ENCODE results near the gene ASPA.
A peak's percentile ranks its signal among the peaks of the same experiment; 100 is the strongest.

ASPA gene

GRCh38 chr17:3542410-3543088 lies 66.8 kb downstream of the ASPA start:
- H3K9me3 ChIP-seq (ENCODE audit: control extremely low read depth in 1 of 5, control insufficient read depth in 4 of 5, insufficient read depth in 2 of 5, low read depth in 1 of 5, low read length in 4 of 5), result no peaks in the 10 kb centered on the region
- H3K4me1 ChIP-seq (ENCODE audit: control extremely low read depth in 1 of 4, control insufficient read depth in 4 of 4, insufficient read depth in 4 of 4, low read length in 3 of 4), result peaks cover 0 to 5% (median 0%) of the 10 kb centered on the region in 4 experiments
- DNase-seq, result no peak
- H3K36me3 ChIP-seq (ENCODE audit: control insufficient read depth in 4 of 4, insufficient read depth in 4 of 4, low read length in 3 of 4), result no peaks in the 10 kb centered on the region
- 90% methylated on average over 14 of the region's 16 CpGs for WGBS (ENCODE audit: insufficient coverage)
- no peaks in the 10 kb centered on the region for H3K27me3 ChIP-seq (replicated peaks in 2 of 5; ENCODE audit: control insufficient read depth in 4 of 5, insufficient read depth in 5 of 5, low read length in 4 of 5)
- CTCF ChIA-PET, result no interaction called here
- no peak overlapping the region for H3K4me3 ChIP-seq (ENCODE audit: control insufficient read depth in 1 of 7, extremely low read depth in 1 of 7, insufficient read depth in 4 of 7, low read depth in 2 of 7, low read length in 6 of 7)
- no peak overlapping the region for H3K27ac ChIP-seq (ENCODE audit: insufficient read depth in 1 of 2, low read depth in 1 of 2, low read length in 2 of 2, poor library complexity in 1 of 2, severe bottlenecking in 2 of 2)
- POLR2A ChIA-PET, result no interaction called here

- Histone ChIP-seq H3K27ac (ENCODE audit: insufficient read depth in 1 of 2, low read depth in 1 of 2, low read length in 2 of 2, poor library complexity in 1 of 2, severe bottlenecking in 2 of 2) (no peak overlapping the region), H3K4me3 (ENCODE audit: control insufficient read depth in 1 of 7, extremely low read depth in 1 of 7, insufficient read depth in 4 of 7, low read depth in 2 of 7, low read length in 6 of 7) (no peak overlapping the region), H3K9me3 (ENCODE audit: control extremely low read depth in 1 of 5, control insufficient read depth in 4 of 5, insufficient read depth in 2 of 5, low read depth in 1 of 5, low read length in 4 of 5) (no peaks in the 10 kb centered on the region), H3K27me3 (replicated peaks in 2 of 5; ENCODE audit: control insufficient read depth in 4 of 5, insufficient read depth in 5 of 5, low read length in 4 of 5) (no peaks in the 10 kb centered on the region), H3K36me3 (ENCODE audit: control insufficient read depth in 4 of 4, insufficient read depth in 4 of 4, low read length in 3 of 4) (no peaks in the 10 kb centered on the region), H3K4me1 (ENCODE audit: control extremely low read depth in 1 of 4, control insufficient read depth in 4 of 4, insufficient read depth in 4 of 4, low read length in 3 of 4) (peaks cover 0 to 5% (median 0%) of the 10 kb centered on the region in 4 experiments)
- WGBS (ENCODE audit: insufficient coverage), result 94% methylated on average over 10 of the region's 10 CpGs
- ChIA-PET CTCF (no interaction called here), POLR2A (no interaction called here)
- DNase-seq, result no peak
These were observed 67.7 kb downstream of the ASPA start for GRCh38 chr17:3543453-3543852.

GRCh38 chr17:3544365-3544764 lies 68.6 kb downstream of the ASPA start:
- DNase-seq, result no peak
- Histone ChIP-seq H3K4me1 (ENCODE audit: control extremely low read depth in 1 of 4, control insufficient read depth in 4 of 4, insufficient read depth in 4 of 4, low read length in 3 of 4) (peaks cover 0 to 5% (median 0%) of the 10 kb centered on the region in 4 experiments), H3K27me3 (replicated peaks in 2 of 5; ENCODE audit: control insufficient read depth in 4 of 5, insufficient read depth in 5 of 5, low read length in 4 of 5) (no peaks in the 10 kb centered on the region), H3K36me3 (ENCODE audit: control insufficient read depth in 4 of 4, insufficient read depth in 4 of 4, low read length in 3 of 4) (no peaks in the 10 kb centered on the region), H3K27ac (ENCODE audit: insufficient read depth in 1 of 2, low read depth in 1 of 2, low read length in 2 of 2, poor library complexity in 1 of 2, severe bottlenecking in 2 of 2) (no peak overlapping the region), H3K9me3 (ENCODE audit: control extremely low read depth in 1 of 5, control insufficient read depth in 4 of 5, insufficient read depth in 2 of 5, low read depth in 1 of 5, low read length in 4 of 5) (no peaks in the 10 kb centered on the region), H3K4me3 (ENCODE audit: control insufficient read depth in 1 of 7, extremely low read depth in 1 of 7, insufficient read depth in 4 of 7, low read depth in 2 of 7, low read length in 6 of 7) (no peak overlapping the region)
- WGBS (ENCODE audit: insufficient coverage), result no CpG with 5 or more reads among the region's 5 CpGs
- CTCF ChIA-PET, result no interaction called here
- POLR2A ChIA-PET, result no interaction called here

GRCh38 chr17:3545151-3545550 lies 69.4 kb downstream of the ASPA start:
- CTCF ChIA-PET, result no interaction called here
- WGBS (ENCODE audit: insufficient coverage), result 85% methylated on average over 8 of the region's 9 CpGs
- POLR2A ChIA-PET, result no interaction called here
- Histone ChIP-seq H3K4me1 (ENCODE audit: control extremely low read depth in 1 of 4, control insufficient read depth in 4 of 4, insufficient read depth in 4 of 4, low read length in 3 of 4) (peaks cover 0 to 3% (median 0%) of the 10 kb centered on the region in 4 experiments), H3K4me3 (ENCODE audit: control insufficient read depth in 1 of 7, extremely low read depth in 1 of 7, insufficient read depth in 4 of 7, low read depth in 2 of 7, low read length in 6 of 7) (no peak overlapping the region), H3K27ac (ENCODE audit: insufficient read depth in 1 of 2, low read depth in 1 of 2, low read length in 2 of 2, poor library complexity in 1 of 2, severe bottlenecking in 2 of 2) (no peak overlapping the region), H3K27me3 (replicated peaks in 2 of 5; ENCODE audit: control insufficient read depth in 4 of 5, insufficient read depth in 5 of 5, low read length in 4 of 5) (no peaks in the 10 kb centered on the region), H3K9me3 (ENCODE audit: control extremely low read depth in 1 of 5, control insufficient read depth in 4 of 5, insufficient read depth in 2 of 5, low read depth in 1 of 5, low read length in 4 of 5) (no peaks in the 10 kb centered on the region), H3K36me3 (ENCODE audit: control insufficient read depth in 4 of 4, insufficient read depth in 4 of 4, low read length in 3 of 4) (no peaks in the 10 kb centered on the region)
- DNase-seq, result no peak

GRCh38 chr17:3546521-3546920 lies 70.7 kb downstream of the ASPA start:
- WGBS (ENCODE audit: insufficient coverage), result 88% methylated on average over 1 of the region's 5 CpGs
- Histone ChIP-seq H3K27ac (ENCODE audit: insufficient read depth in 1 of 2, low read depth in 1 of 2, low read length in 2 of 2, poor library complexity in 1 of 2, severe bottlenecking in 2 of 2) (no peak overlapping the region), H3K36me3 (ENCODE audit: control insufficient read depth in 4 of 4, insufficient read depth in 4 of 4, low read length in 3 of 4) (no peaks in the 10 kb centered on the region), H3K4me3 (ENCODE audit: control insufficient read depth in 1 of 7, extremely low read depth in 1 of 7, insufficient read depth in 4 of 7, low read depth in 2 of 7, low read length in 6 of 7) (no peak overlapping the region), H3K4me1 (ENCODE audit: control extremely low read depth in 1 of 4, control insufficient read depth in 4 of 4, insufficient read depth in 4 of 4, low read length in 3 of 4) (no peaks in the 10 kb centered on the region), H3K9me3 (ENCODE audit: control extremely low read depth in 1 of 5, control insufficient read depth in 4 of 5, insufficient read depth in 2 of 5, low read depth in 1 of 5, low read length in 4 of 5) (no peaks in the 10 kb centered on the region), H3K27me3 (replicated peaks in 2 of 5; ENCODE audit: control insufficient read depth in 4 of 5, insufficient read depth in 5 of 5, low read length in 4 of 5) (no peaks in the 10 kb centered on the region)
- no peak for DNase-seq
- ChIA-PET CTCF (interaction anchor here (1.3 kb wide), 1 partner anchor 9 kb away, joined by 3 read pairs; no protein-coding TSS in a partner anchor), POLR2A (no interaction called here)

GRCh38 chr17:3546997-3547396 lies 71.2 kb downstream of the ASPA start:
- Histone ChIP-seq H3K27me3 (replicated peaks in 2 of 5; ENCODE audit: control insufficient read depth in 4 of 5, insufficient read depth in 5 of 5, low read length in 4 of 5) (no peaks in the 10 kb centered on the region), H3K9me3 (ENCODE audit: control extremely low read depth in 1 of 5, control insufficient read depth in 4 of 5, insufficient read depth in 2 of 5, low read depth in 1 of 5, low read length in 4 of 5) (no peaks in the 10 kb centered on the region), H3K36me3 (ENCODE audit: control insufficient read depth in 4 of 4, insufficient read depth in 4 of 4, low read length in 3 of 4) (no peaks in the 10 kb centered on the region), H3K4me1 (ENCODE audit: control extremely low read depth in 1 of 4, control insufficient read depth in 4 of 4, insufficient read depth in 4 of 4, low read length in 3 of 4) (no peaks in the 10 kb centered on the region), H3K27ac (ENCODE audit: insufficient read depth in 1 of 2, low read depth in 1 of 2, low read length in 2 of 2, poor library complexity in 1 of 2, severe bottlenecking in 2 of 2) (no peak overlapping the region), H3K4me3 (ENCODE audit: control insufficient read depth in 1 of 7, extremely low read depth in 1 of 7, insufficient read depth in 4 of 7, low read depth in 2 of 7, low read length in 6 of 7) (no peak overlapping the region)
- 100% methylated on average over 5 of the region's 8 CpGs for WGBS (ENCODE audit: insufficient coverage)
- ChIA-PET POLR2A (no interaction called here), CTCF (interaction anchor here (1.3 kb wide), 1 partner anchor 8 kb away, joined by 3 read pairs; no protein-coding TSS in a partner anchor)
- DNase-seq, result no peak

- WGBS (ENCODE audit: insufficient coverage), result 85% methylated on average over 8 of the region's 11 CpGs
- Histone ChIP-seq H3K4me1 (ENCODE audit: control extremely low read depth in 1 of 4, control insufficient read depth in 4 of 4, insufficient read depth in 4 of 4, low read length in 3 of 4) (no peaks in the 10 kb centered on the region), H3K27me3 (replicated peaks in 2 of 5; ENCODE audit: control insufficient read depth in 4 of 5, insufficient read depth in 5 of 5, low read length in 4 of 5) (no peaks in the 10 kb centered on the region), H3K9me3 (ENCODE audit: control extremely low read depth in 1 of 5, control insufficient read depth in 4 of 5, insufficient read depth in 2 of 5, low read depth in 1 of 5, low read length in 4 of 5) (no peaks in the 10 kb centered on the region), H3K36me3 (ENCODE audit: control insufficient read depth in 4 of 4, insufficient read depth in 4 of 4, low read length in 3 of 4) (no peaks in the 10 kb centered on the region), H3K4me3 (ENCODE audit: control insufficient read depth in 1 of 7, extremely low read depth in 1 of 7, insufficient read depth in 4 of 7, low read depth in 2 of 7, low read length in 6 of 7) (no peak overlapping the region), H3K27ac (ENCODE audit: insufficient read depth in 1 of 2, low read depth in 1 of 2, low read length in 2 of 2, poor library complexity in 1 of 2, severe bottlenecking in 2 of 2) (no peak overlapping the region)
- ChIA-PET POLR2A (no interaction called here), CTCF (interaction anchor here (1.3 kb wide), 1 partner anchor 8 kb away, joined by 3 read pairs; no protein-coding TSS in a partner anchor)
- DNase-seq, result peak in 1 of 3 donors; percentile 8
These were observed 71.8 kb downstream of the ASPA start for GRCh38 chr17:3547628-3548027.
